Measurements from ENCODE around the gene SCARB1.
"Not testable (repeated sequence)": the region's sequence is repeated elsewhere in the genome, so short reads cannot be mapped to it uniquely, and the experiment has no call there.

DNA sequence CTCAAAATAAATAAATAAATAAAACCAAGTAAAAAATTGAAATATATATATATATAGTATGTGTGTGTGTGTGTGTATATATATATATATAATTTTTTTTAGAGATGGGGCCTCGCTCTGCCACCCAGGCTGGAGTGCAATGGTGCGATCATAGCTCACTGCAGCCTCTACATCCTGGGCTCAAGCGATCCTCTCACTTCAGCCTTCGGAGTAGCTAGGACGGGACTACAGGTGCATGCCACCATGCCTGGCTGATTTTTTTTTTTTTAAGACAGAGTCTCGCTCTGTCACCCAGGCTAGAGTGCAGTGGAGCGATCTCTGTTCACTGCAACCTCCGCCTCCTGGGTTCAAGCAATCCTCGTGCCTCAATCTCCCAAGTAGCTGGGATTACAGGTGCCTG lies 24.1 kb upstream of the SCARB1 start:
- TF ChIP-seq, protein P1, sequence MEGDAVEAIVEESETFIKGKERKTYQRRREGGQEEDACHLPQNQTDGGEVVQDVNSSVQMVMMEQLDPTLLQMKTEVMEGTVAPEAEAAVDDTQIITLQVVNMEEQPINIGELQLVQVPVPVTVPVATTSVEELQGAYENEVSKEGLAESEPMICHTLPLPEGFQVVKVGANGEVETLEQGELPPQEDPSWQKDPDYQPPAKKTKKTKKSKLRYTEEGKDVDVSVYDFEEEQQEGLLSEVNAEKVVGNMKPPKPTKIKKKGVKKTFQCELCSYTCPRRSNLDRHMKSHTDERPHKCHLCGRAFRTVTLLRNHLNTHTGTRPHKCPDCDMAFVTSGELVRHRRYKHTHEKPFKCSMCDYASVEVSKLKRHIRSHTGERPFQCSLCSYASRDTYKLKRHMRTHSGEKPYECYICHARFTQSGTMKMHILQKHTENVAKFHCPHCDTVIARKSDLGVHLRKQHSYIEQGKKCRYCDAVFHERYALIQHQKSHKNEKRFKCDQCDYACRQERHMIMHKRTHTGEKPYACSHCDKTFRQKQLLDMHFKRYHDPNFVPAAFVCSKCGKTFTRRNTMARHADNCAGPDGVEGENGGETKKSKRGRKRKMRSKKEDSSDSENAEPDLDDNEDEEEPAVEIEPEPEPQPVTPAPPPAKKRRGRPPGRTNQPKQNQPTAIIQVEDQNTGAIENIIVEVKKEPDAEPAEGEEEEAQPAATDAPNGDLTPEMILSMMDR (conservative IDR thresholded peaks at IDR 0.05; ENCODE audit: low read depth in 2 of 2): not testable (repeated sequence)
- not testable (repeated sequence) for TF ChIP-seq EZH2phosphoT487 (IDR thresholded peaks at IDR 0.05; ENCODE audit: unreplicated experiment); ETS1 (IDR thresholded peaks at IDR 0.05); EZH2 (IDR thresholded peaks at IDR 0.05; ENCODE audit: low read depth, unreplicated experiment); POLR2AphosphoS5 (IDR thresholded peaks at IDR 0.05; ENCODE audit: low read depth); REST (IDR thresholded peaks at IDR 0.05; ENCODE audit: unreplicated experiment); CREB1 (CRISPR knock-in tag; IDR thresholded peaks at IDR 0.05; ENCODE audit: low read depth); ZNF114 (CRISPR knock-in tag; IDR thresholded peaks at IDR 0.05)

All from GM23338 (cell line).